Measurements from ENCODE around the gene PAX2.

PAX2 gene

DNA sequence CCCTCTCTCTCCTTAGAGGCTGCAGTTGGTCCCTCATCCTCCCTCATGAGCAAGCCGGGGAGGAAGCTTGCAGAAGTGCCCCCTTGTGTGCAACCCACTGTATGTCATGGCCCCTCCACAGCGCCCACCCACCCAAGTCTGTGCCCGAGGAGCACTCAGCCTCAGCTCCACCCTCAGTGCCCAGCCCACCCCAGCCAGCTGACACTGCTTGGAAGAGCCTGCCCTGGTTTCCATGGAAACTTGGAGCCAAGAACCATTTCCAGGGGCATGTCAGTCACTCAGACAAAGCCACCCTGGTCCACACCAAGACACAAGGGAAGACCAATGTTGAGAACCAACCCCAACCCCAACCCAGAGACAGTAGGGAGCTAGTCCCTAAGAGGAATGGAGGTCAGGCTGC lies 79.5 kb downstream of the PAX2 start:
- Histone ChIP-seq H3F3A (ENCODE audit: insufficient read depth, low read length) (no peaks in the 10 kb centered on the region), H3K9me2 (replicated peaks; ENCODE audit: insufficient read depth, low read length) (no peaks in the 10 kb centered on the region), H3K9me3 (replicated peaks; ENCODE audit: insufficient read depth, low read length) (no peaks in the 10 kb centered on the region), H4K20me1 (ENCODE audit: insufficient read depth, low read length) (no peaks in the 10 kb centered on the region), H2AFZ (ENCODE audit: low read length) (no peak overlapping the region), H3K9ac (ENCODE audit: low read length) (no peak overlapping the region), H3K4me1 (ENCODE audit: low read length) (0 out of 2 replicates have a peak, but pooled peaks cover 8% of the 10 kb centered on the region), H3K36me3 (replicated peaks; ENCODE audit: insufficient read depth, low read length) (no peaks in the 10 kb centered on the region), H3K27ac (ENCODE audit: low read length) (no peak overlapping the region), H3K4me3 (ENCODE audit: low read length) (no peak overlapping the region), H3K27me3 (replicated peaks; ENCODE audit: insufficient read depth, low read length) (peaks cover 87% of the 10 kb centered on the region), H3K4me2 (ENCODE audit: low read depth, low read length) (no peak overlapping the region), H3K79me2 (ENCODE audit: low read length) (no peaks in the 10 kb centered on the region)
- no peak for TF ChIP-seq EZH2phosphoT487 (IDR thresholded peaks at IDR 0.05; ENCODE audit: low read length)
- TF ChIP-seq, protein P1, sequence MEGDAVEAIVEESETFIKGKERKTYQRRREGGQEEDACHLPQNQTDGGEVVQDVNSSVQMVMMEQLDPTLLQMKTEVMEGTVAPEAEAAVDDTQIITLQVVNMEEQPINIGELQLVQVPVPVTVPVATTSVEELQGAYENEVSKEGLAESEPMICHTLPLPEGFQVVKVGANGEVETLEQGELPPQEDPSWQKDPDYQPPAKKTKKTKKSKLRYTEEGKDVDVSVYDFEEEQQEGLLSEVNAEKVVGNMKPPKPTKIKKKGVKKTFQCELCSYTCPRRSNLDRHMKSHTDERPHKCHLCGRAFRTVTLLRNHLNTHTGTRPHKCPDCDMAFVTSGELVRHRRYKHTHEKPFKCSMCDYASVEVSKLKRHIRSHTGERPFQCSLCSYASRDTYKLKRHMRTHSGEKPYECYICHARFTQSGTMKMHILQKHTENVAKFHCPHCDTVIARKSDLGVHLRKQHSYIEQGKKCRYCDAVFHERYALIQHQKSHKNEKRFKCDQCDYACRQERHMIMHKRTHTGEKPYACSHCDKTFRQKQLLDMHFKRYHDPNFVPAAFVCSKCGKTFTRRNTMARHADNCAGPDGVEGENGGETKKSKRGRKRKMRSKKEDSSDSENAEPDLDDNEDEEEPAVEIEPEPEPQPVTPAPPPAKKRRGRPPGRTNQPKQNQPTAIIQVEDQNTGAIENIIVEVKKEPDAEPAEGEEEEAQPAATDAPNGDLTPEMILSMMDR (IDR thresholded peaks at IDR 0.05; ENCODE audit: low read length) = no peak
- TF ChIP-seq EZH2 (optimal IDR thresholded peaks at IDR 0.05; ENCODE audit: low read depth, low read length) = no peak
- no peak for DNase-seq

DNA sequence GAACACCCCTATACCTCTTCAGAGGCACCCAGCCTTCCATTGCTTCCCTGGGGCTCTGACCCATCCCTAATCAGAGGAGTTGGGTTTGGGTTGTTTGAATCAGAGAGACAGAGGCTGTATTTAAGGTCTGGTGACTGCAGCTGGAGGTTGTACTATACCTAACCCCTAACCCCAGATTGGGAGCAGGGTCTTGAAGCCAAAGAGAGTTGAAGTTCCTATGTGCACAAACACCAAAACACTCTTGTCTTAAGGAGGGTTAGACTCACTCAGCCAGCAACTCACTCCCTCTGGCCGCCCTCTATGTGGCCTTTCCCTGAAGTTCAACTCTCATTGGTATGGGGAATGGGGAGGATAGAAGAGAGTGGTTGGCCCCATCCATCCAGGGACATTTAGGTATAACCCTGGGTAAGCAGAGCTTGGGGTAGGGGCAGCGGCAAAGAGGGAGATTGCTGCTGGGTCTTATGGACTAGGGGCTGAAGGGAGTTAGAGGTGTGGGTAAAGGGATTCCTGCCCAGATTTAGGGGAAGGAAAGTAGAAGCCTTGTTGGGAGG lies 80.0 kb downstream of the PAX2 start:
- Histone ChIP-seq H3K4me1 (ENCODE audit: low read length) (0 out of 2 replicates have a peak, but pooled peaks cover 8% of the 10 kb centered on the region), H2AFZ (ENCODE audit: low read length) (no peak overlapping the region), H3K9me3 (replicated peaks; ENCODE audit: insufficient read depth, low read length) (no peaks in the 10 kb centered on the region), H3K9me2 (replicated peaks; ENCODE audit: insufficient read depth, low read length) (no peaks in the 10 kb centered on the region), H3K36me3 (replicated peaks; ENCODE audit: insufficient read depth, low read length) (no peaks in the 10 kb centered on the region), H3K79me2 (ENCODE audit: low read length) (no peaks in the 10 kb centered on the region), H3K27ac (ENCODE audit: low read length) (no peak overlapping the region), H3K27me3 (replicated peaks; ENCODE audit: insufficient read depth, low read length) (peaks cover 87% of the 10 kb centered on the region), H3K4me3 (ENCODE audit: low read length) (no peak overlapping the region), H4K20me1 (ENCODE audit: insufficient read depth, low read length) (no peaks in the 10 kb centered on the region), H3K4me2 (ENCODE audit: low read depth, low read length) (no peak overlapping the region), H3K9ac (ENCODE audit: low read length) (no peak overlapping the region), H3F3A (ENCODE audit: insufficient read depth, low read length) (no peaks in the 10 kb centered on the region)
- no peak for DNase-seq
- TF ChIP-seq EZH2 (optimal IDR thresholded peaks at IDR 0.05; ENCODE audit: low read depth, low read length) = no peak

DNA sequence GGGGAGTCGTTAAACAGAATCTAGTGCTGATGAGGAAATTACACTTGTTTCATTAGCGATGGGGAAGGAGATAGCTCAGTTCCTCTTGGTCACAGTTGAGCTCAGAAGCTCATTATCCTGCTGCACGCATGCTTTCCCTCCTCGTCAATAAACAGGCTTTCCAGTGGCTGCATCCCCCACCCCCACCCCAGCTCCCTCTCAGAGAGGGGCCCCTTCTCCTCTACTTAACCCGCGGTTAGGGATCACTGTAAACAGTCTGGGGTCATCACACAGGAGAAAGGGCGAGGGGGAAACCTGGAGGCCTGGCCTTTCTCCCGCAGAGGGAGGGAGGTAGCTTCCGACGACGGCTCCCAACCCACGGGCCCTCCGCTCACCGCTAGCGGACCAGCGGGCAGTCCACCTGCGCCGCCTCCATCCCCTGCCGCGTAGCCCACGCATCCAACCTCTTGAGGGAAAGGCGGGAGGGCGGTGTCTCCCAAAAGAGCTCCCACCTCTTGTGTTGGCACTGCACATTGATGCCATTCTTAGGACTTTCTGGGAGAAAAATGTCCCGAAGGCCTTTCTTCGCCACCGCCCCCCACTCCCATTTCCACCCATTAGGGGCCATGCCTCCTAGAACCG lies 80.8 kb downstream of the PAX2 start:
- no peaks in the 10 kb centered on the region for H3K9me2 ChIP-seq (replicated peaks; ENCODE audit: insufficient read depth, low read length)
- H3K27me3 ChIP-seq (replicated peaks; ENCODE audit: insufficient read depth, low read length) = peaks cover 88% of the 10 kb centered on the region
- H3K27ac ChIP-seq (ENCODE audit: low read length) = no peak overlapping the region
- no peak overlapping the region for H3K9ac ChIP-seq (ENCODE audit: low read length)
- no peaks in the 10 kb centered on the region for H3K9me3 ChIP-seq (replicated peaks; ENCODE audit: insufficient read depth, low read length)
- H3F3A ChIP-seq (ENCODE audit: insufficient read depth, low read length) = no peaks in the 10 kb centered on the region
- TF ChIP-seq, protein P1 (IDR thresholded peaks at IDR 0.05; ENCODE audit: low read length) = no peak
- TF ChIP-seq EZH2phosphoT487 (IDR thresholded peaks at IDR 0.05; ENCODE audit: low read length) (no peak), EZH2 (optimal IDR thresholded peaks at IDR 0.05; ENCODE audit: low read depth, low read length) (no peak)
- no peaks in the 10 kb centered on the region for H4K20me1 ChIP-seq (ENCODE audit: insufficient read depth, low read length)
- no peak overlapping the region for H2AFZ ChIP-seq (ENCODE audit: low read length)
- DNase-seq = no peak
- no peaks in the 10 kb centered on the region for H3K79me2 ChIP-seq (ENCODE audit: low read length)
- 0 out of 2 replicates have a peak, but pooled peaks cover 8% of the 10 kb centered on the region for H3K4me1 ChIP-seq (ENCODE audit: low read length)
- no peaks in the 10 kb centered on the region for H3K36me3 ChIP-seq (replicated peaks; ENCODE audit: insufficient read depth, low read length)
- H3K4me2 ChIP-seq (ENCODE audit: low read depth, low read length) = peak overlapping the region; percentile 96; the same call in 1 of the 2 replicates
- H3K4me3 ChIP-seq (ENCODE audit: low read length) = peak overlapping the region; percentile 60; the same call in 1 of the 2 replicates

DNA sequence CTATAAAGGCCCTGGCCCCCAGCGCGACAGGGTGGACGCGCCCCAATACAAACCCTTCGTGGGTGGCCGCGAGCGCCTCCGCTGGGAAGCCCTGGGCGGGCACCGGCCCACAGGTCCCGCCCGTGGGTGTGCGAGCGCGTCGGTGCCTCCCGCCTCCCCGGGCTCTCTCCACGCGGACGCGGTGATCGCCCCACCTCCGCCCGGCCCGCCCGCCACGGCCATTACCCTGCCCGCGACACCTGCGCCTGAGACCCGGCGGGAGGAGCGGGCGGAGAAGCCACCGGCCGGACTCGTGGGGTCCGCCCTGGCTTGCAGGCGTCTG lies 81.2 kb downstream of the PAX2 start:
- H3K9me3 ChIP-seq (replicated peaks; ENCODE audit: insufficient read depth, low read length) = no peaks in the 10 kb centered on the region
- H3K4me1 ChIP-seq (ENCODE audit: low read length) = 0 out of 2 replicates have a peak, but pooled peaks cover 8% of the 10 kb centered on the region
- no peak for DNase-seq
- H3K27me3 ChIP-seq (replicated peaks; ENCODE audit: insufficient read depth, low read length) = peaks cover 88% of the 10 kb centered on the region
- H2AFZ ChIP-seq (ENCODE audit: low read length) = peak overlapping the region; percentile 59
- H3K79me2 ChIP-seq (ENCODE audit: low read length) = no peaks in the 10 kb centered on the region
- peak overlapping the region; percentile 96 for H3K4me2 ChIP-seq (ENCODE audit: low read depth, low read length)
- H3K4me3 ChIP-seq (ENCODE audit: low read length) = peak overlapping the region; percentile 60
- no peaks in the 10 kb centered on the region for H3K9me2 ChIP-seq (replicated peaks; ENCODE audit: insufficient read depth, low read length)
- H4K20me1 ChIP-seq (ENCODE audit: insufficient read depth, low read length) = no peaks in the 10 kb centered on the region
- TF ChIP-seq, protein P1 (IDR thresholded peaks at IDR 0.05; ENCODE audit: low read length) = no peak
- TF ChIP-seq EZH2 (optimal IDR thresholded peaks at IDR 0.05; ENCODE audit: low read depth, low read length) (no peak), EZH2phosphoT487 (IDR thresholded peaks at IDR 0.05; ENCODE audit: low read length) (no peak)
- no peak overlapping the region for H3K27ac ChIP-seq (ENCODE audit: low read length)
- H3F3A ChIP-seq (ENCODE audit: insufficient read depth, low read length) = no peaks in the 10 kb centered on the region
- H3K36me3 ChIP-seq (replicated peaks; ENCODE audit: insufficient read depth, low read length) = no peaks in the 10 kb centered on the region
- no peak overlapping the region for H3K9ac ChIP-seq (ENCODE audit: low read length)
